ENCODE data around the gene ZNF341. TPM values are rescaled to one million over a fixed set of nuclear protein-coding genes. Genes with fewer than 3 reads are reported as not detected.

Gene ZNF341
- total and polyA plus RNA-seq, 9 of the 15 experiments (the other 6 are each of a cell fraction or from before 2014, with no cell fraction given) = 0.08 to 2.6 (median 1.0) TPM

DNA sequence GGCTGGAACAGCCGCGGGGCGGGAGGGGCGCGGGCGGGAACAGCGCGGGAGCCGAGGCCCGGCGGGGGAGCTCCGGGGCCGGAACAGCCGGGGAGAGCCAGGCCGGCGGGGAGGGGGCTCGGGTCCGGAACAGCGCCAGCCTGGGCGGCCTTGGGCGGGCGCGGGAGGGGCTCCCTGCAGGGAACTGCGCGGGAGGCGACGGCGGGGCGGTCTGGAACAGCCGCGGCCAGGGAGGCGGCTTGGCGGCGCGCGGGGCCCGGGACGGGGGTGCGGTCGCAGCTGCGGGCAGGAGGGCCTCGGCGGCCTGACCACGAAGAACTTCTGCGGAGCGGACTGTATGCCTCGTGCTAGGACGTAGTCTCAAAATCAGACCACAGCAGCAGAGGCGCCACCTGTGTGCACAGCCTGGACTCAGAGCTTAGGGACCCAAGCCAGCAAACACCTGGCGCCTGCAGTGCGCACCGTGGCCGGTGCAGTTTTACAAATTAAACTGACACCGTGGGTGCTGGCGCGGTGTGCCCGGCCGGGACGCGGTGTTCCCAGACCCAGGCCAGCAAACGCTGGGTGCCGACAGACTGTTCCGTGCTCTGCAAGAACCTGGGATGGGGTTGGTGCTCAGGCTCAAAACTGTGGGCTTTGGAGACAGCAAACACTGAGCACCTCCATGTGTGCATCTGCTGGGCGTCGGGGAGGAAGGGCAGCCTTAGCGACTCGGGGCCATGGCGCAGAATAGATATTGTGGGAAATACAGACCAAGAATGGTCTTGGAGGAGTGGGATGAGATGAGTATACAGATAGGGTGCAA lies 572 bp downstream of the ZNF341 start (continued):
- TF ChIP-seq PURB (CRISPR knock-in tag; IDR thresholded peaks at IDR 0.05; ENCODE audit: low read depth) = no peak
- TF ChIP-seq, protein P1, sequence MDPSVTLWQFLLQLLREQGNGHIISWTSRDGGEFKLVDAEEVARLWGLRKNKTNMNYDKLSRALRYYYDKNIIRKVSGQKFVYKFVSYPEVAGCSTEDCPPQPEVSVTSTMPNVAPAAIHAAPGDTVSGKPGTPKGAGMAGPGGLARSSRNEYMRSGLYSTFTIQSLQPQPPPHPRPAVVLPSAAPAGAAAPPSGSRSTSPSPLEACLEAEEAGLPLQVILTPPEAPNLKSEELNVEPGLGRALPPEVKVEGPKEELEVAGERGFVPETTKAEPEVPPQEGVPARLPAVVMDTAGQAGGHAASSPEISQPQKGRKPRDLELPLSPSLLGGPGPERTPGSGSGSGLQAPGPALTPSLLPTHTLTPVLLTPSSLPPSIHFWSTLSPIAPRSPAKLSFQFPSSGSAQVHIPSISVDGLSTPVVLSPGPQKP (CRISPR knock-in tag; IDR thresholded peaks at IDR 0.05) = no peak
- TF ChIP-seq, protein P2, sequence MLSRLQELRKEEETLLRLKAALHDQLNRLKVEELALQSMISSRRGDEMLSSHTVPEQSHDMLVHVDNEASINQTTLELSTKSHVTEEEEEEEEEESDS (CRISPR knock-in tag; IDR thresholded peaks at IDR 0.05) = no peak
- TF ChIP-seq TGIF2 (CRISPR knock-in tag; IDR thresholded peaks at IDR 0.05) = no peak
- TF ChIP-seq USF1 (CRISPR knock-in tag; IDR thresholded peaks at IDR 0.05) = no peak
- TF ChIP-seq ZNF280B (CRISPR knock-in tag; IDR thresholded peaks at IDR 0.05) = no peak
- TF ChIP-seq TAF7 (tag; IDR thresholded peaks at IDR 0.05) = no peak
- no peak for TF ChIP-seq ZNF354B (CRISPR knock-in tag; IDR thresholded peaks at IDR 0.05)
- TF ChIP-seq HNRNPLL (IDR thresholded peaks at IDR 0.05; ENCODE audit: low read depth, low read length, poor library complexity, severe bottlenecking) = no peak
- TF ChIP-seq ATF1 (CRISPR knock-in tag; IDR thresholded peaks at IDR 0.05) = no peak
- TF ChIP-seq ATF1 (tag; IDR thresholded peaks at IDR 0.05) = peak; percentile 7; the same call in 1 of the 2 replicates
- TF ChIP-seq RBM17 (IDR thresholded peaks at IDR 0.05; ENCODE audit: borderline replicate concordance, low read depth, low read length) = no peak
- no peak for TF ChIP-seq TFE3 (CRISPR knock-in tag; IDR thresholded peaks at IDR 0.05)
- TF ChIP-seq NCOR1 (IDR thresholded peaks at IDR 0.05) = no peak; the same call in 1 of the 2 replicates
- no peak for TF ChIP-seq PRPF4 (IDR thresholded peaks at IDR 0.05; ENCODE audit: insufficient read depth, low read depth, low read length, poor library complexity, severe bottlenecking)
- TF ChIP-seq FIP1L1 (IDR thresholded peaks at IDR 0.05; ENCODE audit: low read depth, low read length, poor library complexity, severe bottlenecking) = peak; percentile 91
- TF ChIP-seq ZNF431 (CRISPR knock-in tag; IDR thresholded peaks at IDR 0.05) = peak; percentile 43; the same call in 1 of the 2 replicates
- TF ChIP-seq ELF2 (CRISPR knock-in tag; IDR thresholded peaks at IDR 0.05) = no peak
- peak; percentile 99 for TF ChIP-seq SRSF1 (IDR thresholded peaks at IDR 0.05; ENCODE audit: low read depth, low read length)
- TF ChIP-seq NR2C1 (IDR thresholded peaks at IDR 0.05) = no peak
- TF ChIP-seq NR2C1 (tag; IDR thresholded peaks at IDR 0.05) = no peak
- peak; percentile 60; the same call in 1 of the 2 replicates for TF ChIP-seq MYC (IDR thresholded peaks at IDR 0.05; ENCODE audit: low read depth, low read length)
- no peak for TF ChIP-seq MYC (CRISPR knock-in tag; IDR thresholded peaks at IDR 0.05; ENCODE audit: borderline replicate concordance, low read depth)
- peak; percentile 86; the same call in 1 of the 2 replicates for TF ChIP-seq E2F3 (CRISPR knock-in tag; IDR thresholded peaks at IDR 0.05)

All from K562 (cell line).